BLaER1 (cell line): Measurements from ENCODE around the gene DENND10.
"Not testable (repeated sequence)": the region's sequence is repeated elsewhere in the genome, so short reads cannot be mapped to it uniquely, and the experiment has no call there.

ENCODE experiments used
- H3K27ac ChIP-seq: shearing (Covaris generic); formaldehyde crosslinking; 2 replicates; pipeline ENCODE4 v1.8.1; 2022
- H3K27me3 ChIP-seq: shearing (Covaris generic); formaldehyde crosslinking; 2 replicates; pipeline ENCODE4 v1.8.1; 2022
- H3K36me3 ChIP-seq: shearing (Covaris generic); formaldehyde crosslinking; 2 replicates; pipeline ENCODE4 v1.8.1; 2022
- H3K4me1 ChIP-seq: shearing (Covaris generic); formaldehyde crosslinking; 2 replicates; pipeline ENCODE4 v1.8.1; 2022
- H3K4me2 ChIP-seq: shearing (Covaris generic); formaldehyde crosslinking; 2 replicates; pipeline ENCODE4 v1.8.1; 2022
- H3K4me3 ChIP-seq: shearing (Covaris generic); formaldehyde crosslinking; 2 replicates; pipeline ENCODE4 v1.8.1; 2022
- H3K9ac ChIP-seq: shearing (Covaris generic); formaldehyde crosslinking; 2 replicates; pipeline ENCODE4 v1.8.1; 2022
- H3K9me3 ChIP-seq: shearing (Covaris generic); formaldehyde crosslinking; 2 replicates; pipeline ENCODE4 v1.8.1; 2022
- H4K20me1 ChIP-seq: shearing (Covaris generic); formaldehyde crosslinking; 2 replicates; pipeline ENCODE4 v1.8.1; 2022
- Cebpa-rat ChIP-seq: shearing (Covaris generic); IDR thresholded peaks from 2 replicates; pipeline ENCODE4 v1.8.1; 2022

Gene DENND10

DNA sequence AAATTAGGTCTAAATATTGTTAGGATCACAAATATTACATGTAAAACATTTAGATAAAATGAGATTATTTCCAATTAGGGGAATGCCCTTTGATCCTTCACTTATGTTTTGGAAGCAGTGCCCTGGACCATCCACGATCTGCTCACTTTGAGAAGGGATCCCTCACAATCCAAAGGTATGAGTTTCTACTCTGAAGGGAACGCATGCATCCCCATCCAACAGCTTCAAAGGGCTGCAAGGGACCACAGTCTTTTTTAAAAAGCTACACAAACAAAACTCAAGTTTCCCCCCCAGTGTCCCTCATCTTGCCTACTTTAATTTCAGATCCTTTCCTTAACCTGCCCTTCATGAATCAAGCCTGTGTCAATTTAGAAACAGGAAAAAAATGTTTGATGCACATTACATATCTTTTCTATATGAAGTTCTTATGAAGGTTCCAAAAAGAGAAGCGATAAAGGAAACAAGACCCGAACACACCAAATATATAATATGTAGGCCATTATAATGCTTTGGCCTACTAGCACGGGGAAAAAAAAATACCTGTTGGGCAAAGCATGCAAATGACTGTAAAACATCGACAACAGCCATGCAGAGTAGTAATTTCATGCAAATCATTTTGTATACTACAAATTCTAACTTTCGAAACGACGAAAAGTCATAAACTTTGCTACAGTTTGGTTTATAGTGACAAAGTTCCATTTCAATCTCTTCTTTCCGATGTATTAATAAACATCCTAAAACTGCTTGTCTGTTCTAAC is 25.3 kb upstream of the DENND10 start:
- H3K4me2 ChIP-seq, result peak overlapping the region; percentile 85
- no peaks in the 10 kb centered on the region for H3K27me3 ChIP-seq
- peak overlapping the region; percentile 96 for H3K4me3 ChIP-seq
- H3K9ac ChIP-seq, result peak overlapping the region; percentile 100
- no peak for TF ChIP-seq Cebpa-rat
- H3K36me3 ChIP-seq, result peaks cover 33% of the 10 kb centered on the region; the same call in 1 of the 2 replicates
- H3K4me1 ChIP-seq, result peaks cover 41% of the 10 kb centered on the region
- H3K27ac ChIP-seq, result no peak overlapping the region
- peaks cover 69% of the 10 kb centered on the region for H4K20me1 ChIP-seq
- no peaks in the 10 kb centered on the region for H3K9me3 ChIP-seq

DNA sequence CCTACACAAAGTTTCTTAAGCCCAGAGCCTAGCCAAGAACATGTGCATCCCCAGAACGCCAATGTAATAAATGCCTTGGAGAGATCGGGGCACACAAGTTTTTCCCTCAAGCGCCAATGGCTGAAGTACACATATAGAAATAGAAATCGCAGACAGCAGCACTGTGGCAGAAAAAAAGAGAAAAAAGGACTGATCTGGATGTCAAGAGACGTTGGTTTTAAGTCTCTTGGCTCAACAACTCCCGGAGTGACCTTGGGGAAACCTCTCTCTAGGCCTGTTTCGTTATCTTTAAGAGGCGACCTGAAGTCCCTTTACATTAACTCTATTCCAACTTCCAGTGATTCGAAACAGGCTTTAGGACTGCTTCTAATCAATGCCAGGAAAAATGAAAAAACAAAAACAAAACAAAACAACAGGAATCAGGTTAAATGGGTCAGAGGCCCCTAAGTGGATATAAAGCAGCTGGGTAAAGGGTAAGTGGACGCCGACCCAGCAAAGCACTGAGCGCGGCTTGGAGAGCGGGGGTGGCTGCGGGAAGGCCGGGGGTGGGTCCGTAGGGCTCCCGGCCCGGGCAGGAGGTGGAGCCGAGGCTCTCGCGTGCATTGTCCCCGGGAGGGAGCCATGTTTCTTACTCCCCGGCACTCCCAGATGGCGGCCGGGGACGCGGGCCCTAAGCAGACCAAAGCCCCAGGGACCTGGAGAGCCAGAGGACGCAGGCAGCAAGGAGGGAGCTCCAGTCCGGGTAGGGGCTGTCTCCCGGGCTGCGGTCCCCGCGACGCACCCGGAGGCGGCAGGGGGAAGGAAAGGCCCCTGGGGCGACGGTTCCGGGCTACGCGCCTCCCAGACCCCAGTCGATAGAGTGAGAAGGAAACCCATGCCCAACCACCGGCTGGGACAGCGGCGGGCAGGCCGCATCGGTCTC is 24.1 kb upstream of the DENND10 start:
- H3K4me1 ChIP-seq, result peaks cover 41% of the 10 kb centered on the region
- no peaks in the 10 kb centered on the region for H3K9me3 ChIP-seq
- H3K27me3 ChIP-seq, result no peaks in the 10 kb centered on the region
- H3K36me3 ChIP-seq, result peaks cover 20% of the 10 kb centered on the region; the same call in 1 of the 2 replicates
- H4K20me1 ChIP-seq, result peaks cover 57% of the 10 kb centered on the region
- peak overlapping the region; percentile 96 for H3K4me3 ChIP-seq
- H3K4me2 ChIP-seq, result peak overlapping the region; percentile 85
- H3K9ac ChIP-seq, result peak overlapping the region; percentile 100
- TF ChIP-seq Cebpa-rat, result no peak
- H3K27ac ChIP-seq, result peak overlapping the region; percentile 99

DNA sequence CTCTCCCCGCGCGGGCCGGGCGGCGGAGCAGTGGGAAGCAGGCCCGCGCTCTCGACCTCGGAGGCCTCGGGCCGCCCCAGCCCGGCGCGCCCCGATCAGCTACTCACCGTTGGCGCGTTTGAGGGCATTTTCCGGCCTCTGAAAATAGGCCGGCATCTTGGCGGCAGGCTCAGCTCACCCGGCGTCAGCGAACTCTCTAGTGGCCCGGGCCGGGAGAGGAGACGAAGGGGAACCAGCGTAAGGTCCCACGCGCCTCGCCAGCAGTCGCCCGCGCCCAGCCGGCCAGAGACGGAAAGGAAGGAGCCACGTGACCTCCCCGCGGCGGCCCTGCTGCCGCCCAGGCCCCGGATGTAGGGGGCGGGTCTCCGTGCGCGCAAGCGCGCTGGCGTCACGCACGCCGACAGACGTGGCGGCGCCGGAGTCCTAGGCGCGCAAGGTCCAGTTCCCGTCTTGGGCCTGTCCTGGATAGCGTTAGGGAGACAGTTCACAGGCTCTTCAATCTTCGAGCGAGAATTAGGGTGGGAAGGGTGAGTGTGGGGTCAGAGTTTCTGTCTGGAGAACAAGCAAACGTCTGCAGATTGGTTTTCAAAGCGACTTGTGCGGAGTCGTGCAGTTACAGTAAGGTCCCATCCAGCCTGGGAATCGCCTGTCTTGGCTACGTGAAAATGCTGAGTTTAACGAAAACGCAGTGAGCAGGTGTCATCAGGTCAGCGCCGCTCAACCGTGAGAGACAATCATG is 23.2 kb upstream of the DENND10 start, which contains the start of gene EIF3A:
Gene EIF3A, minus strand, starts transcription at position 297 of the 739 bp plus-strand sequence. Its CDS starts 141 bp downstream, at position 156.
- Histone ChIP-seq H3K27ac (peak within 1 kb of the TSS; percentile 99), H4K20me1 (peaks cover 48% of the 10 kb centered on the region), H3K4me1 (peaks cover 41% of the 10 kb centered on the region), H3K4me2 (peak within 1 kb of the TSS; percentile 85), H3K9ac (peak within 1 kb of the TSS; percentile 100), H3K4me3 (peak within 1 kb of the TSS; percentile 96), H3K27me3 (no peaks in the 10 kb centered on the region), H3K36me3 (peaks cover 17% of the 10 kb centered on the region; the same call in 1 of the 2 replicates), H3K9me3 (no peaks in the 10 kb centered on the region)
- no peak for TF ChIP-seq Cebpa-rat

DNA sequence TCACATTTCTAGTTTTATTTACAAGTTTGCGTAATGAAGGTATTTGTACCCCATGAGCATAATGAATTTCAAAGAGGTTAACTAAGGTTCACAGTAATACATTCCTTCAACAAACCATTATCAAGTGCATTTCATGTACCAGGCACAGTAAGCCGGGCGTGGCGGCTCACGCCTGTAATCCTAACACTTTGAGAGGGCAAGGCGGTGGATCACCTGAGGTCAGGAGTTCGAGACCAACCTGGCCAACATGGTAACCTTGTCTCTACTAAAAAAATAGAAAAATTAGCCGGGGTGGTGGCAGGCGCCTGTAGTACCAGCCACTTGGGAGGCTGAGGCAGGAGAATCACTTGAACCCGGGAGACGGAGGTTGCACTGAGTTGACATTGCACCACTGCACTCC is 19.0 kb upstream of the DENND10 start:
- Histone ChIP-seq H3K4me1 (peaks cover 19% of the 10 kb centered on the region; the same call in 1 of the 2 replicates), H3K9ac (no peak overlapping the region), H3K27ac (no peak overlapping the region), H4K20me1 (peaks cover 6% of the 10 kb centered on the region), H3K36me3 (no peaks in the 10 kb centered on the region), H3K4me2 (no peak overlapping the region), H3K4me3 (no peak overlapping the region), H3K9me3 (no peaks in the 10 kb centered on the region), H3K27me3 (no peaks in the 10 kb centered on the region)
- no peak for TF ChIP-seq Cebpa-rat

DNA sequence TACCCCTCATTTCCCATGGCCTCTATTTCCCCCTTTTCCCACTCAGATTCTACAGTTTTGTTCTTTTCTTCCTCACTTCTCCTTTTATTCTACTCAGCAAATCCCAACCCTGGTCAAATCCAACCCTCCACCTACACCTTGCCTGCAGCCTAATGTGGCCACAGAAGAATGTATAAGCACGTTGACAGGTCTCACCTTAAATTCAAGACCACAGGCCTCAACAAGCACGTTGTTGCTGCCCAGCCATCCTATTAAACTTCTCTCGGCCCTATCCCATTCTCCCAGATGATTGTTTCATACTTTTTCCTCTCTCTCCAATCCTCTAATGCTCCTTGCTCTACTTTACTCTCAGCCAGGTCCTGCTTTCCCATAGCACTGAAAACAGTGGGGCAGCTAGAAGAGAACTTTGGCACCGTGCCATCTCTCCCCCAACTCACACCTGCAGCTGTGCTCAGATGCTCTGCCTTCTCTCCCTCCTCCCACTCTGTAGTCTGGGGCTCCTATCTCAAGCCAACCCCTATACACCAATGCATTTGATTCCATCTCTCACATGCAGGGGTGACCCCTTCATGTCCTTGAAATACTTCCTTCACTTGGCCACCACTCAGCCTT is 16.5 kb upstream of the DENND10 start:
- Histone ChIP-seq H3K4me1 (peaks cover 15% of the 10 kb centered on the region; the same call in 1 of the 2 replicates), H3K4me3 (no peak overlapping the region), H4K20me1 (no peaks in the 10 kb centered on the region), H3K27me3 (no peaks in the 10 kb centered on the region), H3K27ac (no peak overlapping the region), H3K9me3 (no peaks in the 10 kb centered on the region), H3K4me2 (no peak overlapping the region), H3K9ac (no peak overlapping the region), H3K36me3 (no peaks in the 10 kb centered on the region)
- TF ChIP-seq Cebpa-rat, result no peak

DNA sequence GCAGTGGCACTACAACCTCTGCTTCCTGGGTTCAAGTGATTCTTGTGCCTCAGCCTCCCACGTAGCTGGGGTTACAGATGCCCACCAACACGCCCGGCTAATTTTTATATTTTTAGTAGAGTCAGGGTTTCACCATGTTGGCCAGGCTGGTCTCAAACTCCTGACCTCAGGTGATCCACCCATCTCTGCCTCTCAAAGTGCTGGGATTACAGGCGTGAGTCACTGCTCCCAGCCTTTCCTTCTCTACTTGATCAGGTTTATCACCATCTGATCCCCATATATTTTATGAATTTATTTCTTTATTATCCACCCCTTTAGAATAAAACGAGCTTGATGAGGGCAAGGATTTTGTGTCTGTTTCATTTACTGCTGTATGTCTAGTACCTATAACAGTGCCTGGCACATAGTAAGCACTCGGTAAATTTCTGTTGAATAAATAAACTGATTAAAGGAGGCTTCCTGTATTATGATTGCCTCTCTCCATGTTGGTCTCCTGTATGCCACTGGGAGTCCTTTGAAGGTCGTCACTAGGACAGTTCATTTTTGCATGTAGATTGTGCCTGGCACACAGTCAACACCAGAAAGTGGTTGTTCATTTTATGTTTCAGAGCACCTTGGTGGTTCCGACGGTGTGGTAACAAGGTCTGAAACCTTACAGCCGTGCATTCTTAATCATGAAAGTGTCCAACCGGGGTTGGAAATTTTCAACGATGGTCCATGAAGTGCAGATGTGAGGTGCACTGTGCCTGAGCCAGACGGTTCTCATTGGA is 13.7 kb upstream of the DENND10 start:
- no peak for TF ChIP-seq Cebpa-rat
- H3K9ac ChIP-seq, result no peak overlapping the region
- no peaks in the 10 kb centered on the region for H4K20me1 ChIP-seq
- H3K36me3 ChIP-seq, result no peaks in the 10 kb centered on the region
- no peaks in the 10 kb centered on the region for H3K27me3 ChIP-seq
- no peak overlapping the region for H3K4me2 ChIP-seq
- no peak overlapping the region for H3K27ac ChIP-seq
- no peaks in the 10 kb centered on the region for H3K9me3 ChIP-seq
- peaks cover 12% of the 10 kb centered on the region; the same call in 1 of the 2 replicates for H3K4me1 ChIP-seq
- no peak overlapping the region for H3K4me3 ChIP-seq

DNA sequence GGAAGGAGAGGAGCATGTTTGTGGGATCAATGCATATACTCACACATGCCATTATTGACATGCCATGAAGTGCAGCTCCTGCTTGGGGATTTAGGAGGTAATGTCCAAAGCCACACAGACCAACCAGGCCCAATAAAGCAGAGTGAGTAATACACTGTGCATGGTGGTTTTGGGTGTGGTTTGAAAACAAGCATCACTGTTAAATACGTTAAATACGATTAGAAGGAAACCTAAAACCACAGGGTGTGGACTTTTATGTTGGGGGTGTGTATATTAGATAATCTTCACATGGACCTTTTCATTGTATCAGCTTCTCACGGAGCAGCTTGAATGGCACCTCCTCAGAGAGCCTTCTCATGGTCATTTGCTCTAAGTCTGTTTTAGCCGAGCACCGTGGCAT is 12.9 kb upstream of the DENND10 start:
- Histone ChIP-seq H3K9me3 (no peaks in the 10 kb centered on the region), H3K4me3 (no peak overlapping the region), H3K4me2 (no peak overlapping the region), H4K20me1 (no peaks in the 10 kb centered on the region), H3K27me3 (no peaks in the 10 kb centered on the region), H3K27ac (no peak overlapping the region), H3K36me3 (no peaks in the 10 kb centered on the region), H3K4me1 (peaks cover 12% of the 10 kb centered on the region; the same call in 1 of the 2 replicates), H3K9ac (no peak overlapping the region)
- TF ChIP-seq Cebpa-rat, result no peak

DNA sequence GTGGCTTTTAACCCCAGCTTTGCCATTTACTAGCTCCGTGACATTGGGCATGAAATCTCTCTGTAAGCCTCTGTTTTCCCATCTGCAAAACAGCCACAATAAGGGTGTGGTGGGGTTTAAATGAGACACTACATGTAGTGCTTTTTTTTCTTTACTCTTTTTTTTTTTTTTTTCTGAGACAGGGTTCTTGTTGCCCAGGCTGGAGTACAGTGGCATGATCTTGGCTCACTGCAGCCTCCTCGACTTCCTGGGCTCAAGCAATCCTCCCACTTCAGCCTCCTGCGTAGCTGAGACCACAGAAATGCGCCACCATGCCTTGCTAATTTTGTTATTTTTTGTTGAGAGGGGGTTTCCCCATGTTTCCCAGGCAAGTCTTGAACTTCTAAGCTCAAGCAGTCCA is 8.3 kb upstream of the DENND10 start:
- peaks cover 6% of the 10 kb centered on the region; the same call in 1 of the 2 replicates for H3K4me1 ChIP-seq
- no peak overlapping the region for H3K9ac ChIP-seq
- H3K27ac ChIP-seq, result no peak overlapping the region
- no peaks in the 10 kb centered on the region for H4K20me1 ChIP-seq
- no peak overlapping the region for H3K4me3 ChIP-seq
- H3K36me3 ChIP-seq, result no peaks in the 10 kb centered on the region
- H3K4me2 ChIP-seq, result no peak overlapping the region
- no peaks in the 10 kb centered on the region for H3K9me3 ChIP-seq
- no peaks in the 10 kb centered on the region for H3K27me3 ChIP-seq
- no peak for TF ChIP-seq Cebpa-rat

DNA sequence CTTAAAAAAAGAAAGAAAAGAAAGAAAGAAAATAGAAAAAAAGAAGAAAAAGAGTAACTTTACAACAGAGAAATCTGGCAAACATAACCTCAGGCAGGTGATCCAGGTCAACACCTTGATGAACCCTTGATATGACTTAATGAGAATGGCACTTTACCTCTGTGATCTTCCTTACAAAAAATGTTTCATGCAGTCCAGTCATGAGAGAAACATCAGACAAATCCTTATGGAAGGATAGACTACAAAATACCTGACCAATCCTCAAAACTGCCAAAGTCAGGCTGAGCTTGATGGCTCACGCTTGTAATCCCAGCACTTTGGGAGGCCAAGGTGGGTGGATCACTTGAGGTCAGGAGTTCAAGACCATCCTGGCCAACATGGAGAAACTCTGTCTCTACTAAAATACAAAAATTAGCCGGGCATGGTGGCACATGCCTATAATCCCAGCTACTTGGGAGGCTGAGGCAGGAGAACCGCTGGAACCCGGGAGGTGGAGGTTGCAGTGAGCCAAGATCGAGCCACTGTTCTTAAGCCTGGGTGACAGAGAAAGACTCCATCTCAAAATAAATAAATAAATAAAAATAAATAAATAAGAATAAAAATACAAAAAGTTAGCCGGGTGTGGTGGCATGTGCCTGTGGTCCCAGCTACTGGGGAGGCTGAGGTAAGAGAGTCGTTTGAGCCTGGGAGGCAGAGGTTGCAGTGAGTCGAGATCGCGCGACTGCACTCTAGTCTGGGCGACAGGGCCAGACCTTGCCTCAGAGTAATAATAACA is 7.1 kb upstream of the DENND10 start:
- H3K4me2 ChIP-seq, H3K4me3 ChIP-seq, H3K27me3 ChIP-seq, H3K36me3 ChIP-seq, H4K20me1 ChIP-seq, H3K9ac ChIP-seq, H3K27ac ChIP-seq, H3K4me1 ChIP-seq, H3K9me3 ChIP-seq: not testable (repeated sequence)
